Esophagus mucosa (tissue), 1 donor: Measurements from ENCODE around the gene DPYSL5. TPM values are rescaled to one million over a fixed set of nuclear protein-coding genes. Genes with fewer than 3 reads are reported as not detected.

Experiments
- ATAC-seq: fragments of 200-7000 bp; cut with Tn5 transposase; one replicate; pipeline ENCODE4 v1.9.1; 2020
- total RNA-seq: library from RNA; stranded (reverse); gene quantifications from one replicate; pipeline ENCODE4 v1.2.4, GENCODE V29; 2023
- donor health status: DM: yes; HTN: yes; CAD: no.

DPYSL5 gene
- total RNA-seq, 1 donor from 2014 or later: not detected

GRCh38 chr2:26845021-26845420, 2.9 kb upstream of the DPYSL5 start:
- no peak for ATAC-seq

DNA sequence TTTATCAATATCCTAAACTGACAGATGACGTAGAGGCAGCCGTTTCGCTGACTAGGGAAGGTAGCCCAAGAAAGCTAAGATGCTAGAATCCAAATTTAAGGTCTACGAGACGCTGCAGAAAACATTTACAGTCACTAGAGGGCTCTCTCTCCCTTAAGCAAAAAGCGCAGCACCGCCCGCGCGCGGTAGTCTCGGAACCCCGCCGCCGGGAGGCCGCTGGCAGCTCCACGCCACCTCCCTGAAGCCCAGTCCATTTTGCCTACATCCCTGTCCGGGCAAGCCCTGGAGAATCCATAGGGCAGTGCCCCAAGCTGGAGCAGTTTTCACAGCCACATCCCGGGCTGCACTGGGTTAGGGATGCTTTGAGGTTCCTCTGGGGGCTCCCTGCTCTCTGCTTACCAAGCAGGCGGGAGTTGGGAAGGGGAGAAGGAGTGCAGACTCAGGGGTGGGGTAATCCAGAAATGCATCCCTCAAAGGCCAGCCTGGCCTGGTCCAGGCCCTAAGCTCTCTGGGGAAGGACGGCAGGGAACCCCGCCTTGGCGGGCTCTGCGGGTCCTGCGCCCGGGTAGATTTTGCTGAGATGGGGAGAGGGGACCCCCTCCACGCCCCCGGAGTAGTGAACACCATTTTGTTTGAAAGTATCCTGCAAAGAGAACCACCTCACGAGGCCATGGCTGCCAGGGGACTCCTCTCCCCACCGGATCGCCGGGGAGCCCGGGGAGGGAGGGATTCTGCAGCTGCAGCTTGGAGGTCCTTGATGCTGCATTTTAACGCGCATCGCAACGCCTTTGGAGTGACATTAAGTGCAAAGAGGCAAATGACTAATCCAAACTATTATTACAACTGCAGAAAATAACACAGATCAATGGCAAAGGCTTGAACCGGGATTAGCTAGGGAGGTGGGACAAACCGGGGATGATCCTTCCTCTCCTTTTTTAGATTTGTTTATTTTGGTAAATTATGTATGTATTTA, 1.3 kb upstream of the DPYSL5 start:
- ATAC-seq: peak; percentile 75

- no peak for ATAC-seq
Measured at GRCh38 chr2:26847307-26847654, 651 bp upstream of the DPYSL5 start.

DNA sequence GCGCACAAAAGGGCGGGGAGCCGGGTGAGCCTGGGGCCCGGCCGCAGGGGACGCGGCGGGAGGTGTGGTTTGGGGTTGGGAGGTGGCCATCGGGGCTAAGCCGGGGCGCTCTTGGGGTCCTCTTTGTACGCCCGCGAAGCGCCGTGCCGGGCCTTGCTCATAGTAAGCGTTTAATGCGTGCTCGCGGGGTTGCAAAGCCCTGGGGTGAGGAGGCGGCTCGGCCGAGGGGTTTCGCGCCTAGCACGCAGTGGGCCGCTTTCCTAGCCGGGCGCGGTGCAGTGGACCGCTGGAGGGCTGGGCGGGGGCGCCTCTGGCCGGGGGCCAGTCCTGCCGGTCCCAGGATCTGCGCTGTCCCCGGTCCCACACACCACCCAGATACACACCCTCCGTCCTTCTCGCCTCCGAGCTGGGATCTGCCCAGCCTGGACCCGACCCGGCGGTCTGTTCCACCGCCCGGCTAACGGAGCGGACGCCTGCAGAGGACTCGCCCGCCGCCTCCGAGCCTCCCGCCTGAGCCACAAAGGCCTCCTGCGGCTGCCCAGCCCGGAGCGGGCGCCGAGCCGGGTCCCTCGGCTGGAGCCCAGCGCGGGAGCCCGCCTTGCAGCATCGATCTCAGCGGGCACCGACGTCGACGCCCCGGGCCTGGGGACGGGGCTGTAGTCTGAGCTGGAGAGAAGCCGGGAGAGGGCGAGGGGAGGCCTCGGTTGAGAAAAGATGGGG, 564 bp downstream of the DPYSL5 start:
- peak; percentile 33 for ATAC-seq

DNA sequence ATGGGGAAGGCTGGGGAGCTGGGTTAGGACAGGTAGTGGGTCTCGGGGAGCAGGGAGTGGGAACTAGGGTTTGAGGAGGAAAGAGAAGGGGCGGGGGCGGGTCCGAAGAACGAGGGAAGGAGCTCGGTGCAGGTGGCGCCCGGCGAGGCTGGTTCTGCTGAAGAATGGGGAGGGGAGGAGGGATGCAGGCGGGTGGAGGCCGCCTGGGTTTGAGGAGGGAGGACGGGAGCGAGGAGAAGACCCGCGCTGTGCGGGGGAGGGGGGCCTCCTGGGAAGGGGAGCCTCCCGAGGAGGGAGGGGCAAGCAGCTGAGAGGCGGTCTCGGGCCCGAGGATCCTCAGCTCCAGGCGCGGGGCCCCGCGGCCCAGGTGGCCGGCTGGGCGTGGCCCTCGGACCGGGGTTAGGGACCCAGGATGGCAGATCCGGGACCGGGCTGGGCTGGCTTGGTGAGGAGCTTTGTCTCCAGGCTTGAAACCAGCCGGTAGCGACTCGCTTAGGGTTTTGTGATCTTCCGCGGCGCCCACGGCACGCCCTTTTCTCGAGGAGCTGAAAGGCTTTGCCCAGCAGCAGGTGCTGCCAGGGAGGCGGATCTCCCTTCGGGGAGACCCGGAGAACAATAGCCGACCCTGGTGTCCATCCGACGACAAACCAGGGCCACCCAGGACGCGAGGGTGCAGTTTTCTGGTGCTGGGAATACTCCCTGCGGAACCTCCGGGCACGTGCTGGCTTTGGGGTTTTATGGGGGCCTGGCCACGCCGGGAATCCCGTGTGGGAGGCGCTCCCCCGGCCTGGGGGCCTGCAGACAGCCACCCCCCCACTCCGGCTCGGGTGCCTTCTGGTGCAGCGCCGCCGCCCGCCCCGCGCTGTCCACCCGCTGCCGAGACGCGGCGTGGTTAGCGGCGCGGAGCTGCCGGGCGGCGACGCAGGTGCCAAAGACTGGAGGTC, 1.4 kb downstream of the DPYSL5 start:
- no peak for ATAC-seq

GRCh38 chr2:26850000-26850431, 2.1 kb downstream of the DPYSL5 start:
- no peak for ATAC-seq

DNA sequence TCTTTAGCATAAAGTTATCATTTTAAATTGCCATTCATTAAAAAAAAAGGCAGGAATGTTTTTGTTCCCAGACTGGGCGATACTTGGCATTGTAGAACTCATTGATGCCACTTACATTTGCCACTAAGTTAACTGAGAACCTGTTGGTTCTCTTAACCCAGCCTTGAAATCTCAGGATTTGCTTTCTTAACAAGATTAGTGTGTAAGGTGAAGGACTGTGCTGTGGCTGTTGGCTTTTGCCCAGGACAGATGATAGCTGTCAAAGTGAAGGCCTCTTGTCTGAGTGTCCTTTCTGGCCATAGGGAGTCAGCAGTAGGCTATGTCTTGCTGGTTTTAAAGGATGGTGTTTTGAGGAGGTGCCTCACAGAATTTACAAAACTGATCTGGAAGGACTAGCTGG, 2.6 kb downstream of the DPYSL5 start:
- ATAC-seq: no peak

- no peak for ATAC-seq
Measured at GRCh38 chr2:26852405-26853306, 4.7 kb downstream of the DPYSL5 start.

GRCh38 chr2:26853751-26854150, 5.8 kb downstream of the DPYSL5 start:
- ATAC-seq: no peak

- ATAC-seq: no peak
Measured at GRCh38 chr2:26854283-26854827, 6.4 kb downstream of the DPYSL5 start.

DNA sequence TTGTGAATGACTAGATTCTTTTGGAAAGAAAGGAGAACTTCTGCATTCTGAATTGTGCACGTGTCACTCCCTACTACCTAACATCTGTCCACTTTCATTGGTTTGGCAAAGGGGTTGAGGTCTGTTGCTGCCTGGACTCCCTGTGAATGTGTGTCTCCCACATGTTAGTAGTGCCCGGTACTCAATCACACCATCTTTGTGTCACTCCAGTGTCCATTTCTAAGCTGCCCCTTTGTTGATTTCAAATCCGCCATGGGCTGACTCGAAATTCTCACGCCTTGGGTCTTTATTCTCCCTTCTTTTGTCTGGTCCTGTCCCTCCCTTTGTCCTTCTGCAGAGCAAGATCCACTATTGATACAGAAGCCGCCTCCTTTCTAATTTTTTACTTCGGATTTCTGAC, 7.5 kb downstream of the DPYSL5 start:
- ATAC-seq: no peak

- no peak for ATAC-seq
Measured at GRCh38 chr2:26859622-26860021, 11.7 kb downstream of the DPYSL5 start.

DNA sequence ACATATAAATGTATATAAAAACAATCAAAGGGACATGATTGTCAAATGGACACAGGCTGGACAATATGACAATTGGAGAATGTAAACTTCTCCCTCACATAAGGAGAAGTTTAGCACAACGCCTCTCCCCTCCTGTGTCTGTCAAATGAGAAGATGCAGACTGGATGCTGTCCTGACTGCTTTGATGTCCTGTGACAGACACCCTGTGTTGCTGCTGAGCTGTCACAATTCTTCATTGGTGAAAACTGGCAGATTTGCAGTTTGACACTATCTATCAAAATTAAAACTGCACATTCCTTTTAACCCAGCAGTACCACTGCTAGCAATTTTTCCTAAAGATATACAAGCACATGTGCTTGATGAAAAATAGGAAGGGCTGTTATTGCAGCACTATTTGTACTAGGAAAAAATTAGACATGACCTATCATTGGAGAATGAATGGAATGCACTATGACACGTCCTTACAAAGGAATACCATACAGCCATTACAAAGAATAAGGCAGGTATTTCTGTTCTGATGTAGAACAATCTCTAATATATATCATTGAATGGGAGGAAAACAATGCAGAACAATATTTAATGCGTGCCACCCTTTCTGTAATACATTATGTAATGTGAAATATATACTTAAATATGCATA, 12.4 kb downstream of the DPYSL5 start:
- no peak for ATAC-seq

DNA sequence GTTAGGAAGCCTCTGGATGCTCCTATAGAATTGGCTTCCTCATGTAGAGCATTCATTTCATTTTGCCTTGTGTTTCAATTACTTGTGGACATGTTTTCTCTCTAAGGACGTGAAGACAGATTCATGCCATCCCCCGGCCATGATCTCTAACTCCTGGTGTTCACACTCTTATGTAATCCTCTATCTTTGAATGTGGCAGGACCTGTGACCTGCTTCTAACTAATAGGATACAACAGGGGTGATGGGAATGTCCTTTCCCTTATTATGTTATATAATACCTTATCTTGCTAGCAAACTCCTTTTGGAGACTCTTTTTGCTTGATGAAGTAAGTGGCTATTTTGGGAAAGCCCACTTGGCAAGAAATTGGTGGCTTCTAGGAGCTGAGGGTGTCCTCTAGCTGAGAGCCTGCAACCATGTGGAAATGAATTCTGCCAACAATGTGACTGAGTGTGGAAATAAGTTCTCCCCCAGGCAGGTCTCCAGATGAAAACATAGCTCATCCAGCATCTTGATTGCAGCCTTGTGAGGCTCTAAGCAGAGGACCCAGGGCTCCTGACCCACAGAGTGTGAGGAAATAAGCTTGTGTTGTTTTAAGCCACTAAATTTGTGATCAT, 13.8 kb downstream of the DPYSL5 start:
- ATAC-seq: no peak

- no peak for ATAC-seq
Measured at GRCh38 chr2:26864226-26864625, 16.3 kb downstream of the DPYSL5 start.

- ATAC-seq: no peak
Measured at GRCh38 chr2:26864646-26865045, 16.7 kb downstream of the DPYSL5 start.

DNA sequence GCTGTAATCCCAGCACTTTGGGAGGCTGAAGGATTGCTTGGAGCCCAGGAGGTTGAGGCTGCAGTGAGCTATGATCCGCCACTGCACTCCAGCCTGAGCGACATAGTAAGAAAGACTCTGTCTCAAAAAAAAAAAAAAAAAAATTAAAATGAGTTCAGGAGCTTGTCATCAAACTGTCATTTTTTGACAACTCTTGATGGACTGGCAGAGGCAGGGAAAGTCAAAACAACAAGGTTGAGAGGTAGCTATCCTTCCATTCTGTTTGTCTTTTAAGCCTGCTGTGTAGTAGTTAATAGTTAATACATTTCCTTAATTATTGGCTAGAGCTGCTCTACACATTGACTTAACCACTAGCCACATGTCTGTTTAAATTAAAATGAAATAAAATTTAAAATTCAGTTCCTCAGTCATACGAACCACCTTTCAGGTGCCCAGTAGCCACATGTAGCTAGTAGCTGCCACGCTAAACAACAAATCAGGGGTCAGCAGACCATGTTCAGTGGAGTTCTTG, 22.7 kb downstream of the DPYSL5 start:
- ATAC-seq: no peak

- no peak for ATAC-seq
Measured at GRCh38 chr2:26873286-26873983, 25.5 kb downstream of the DPYSL5 start.

GRCh38 chr2:26874514-26874913, 26.6 kb downstream of the DPYSL5 start:
- no peak for ATAC-seq
